WERI-Rb-1 (cell line): Measurements from ENCODE around the gene IRF5.

Experiments
- DNase-seq: peaks from one replicate; pipeline ENCODE4 v3.0.0-alpha.2; 2020
- H3K27ac ChIP-seq: fragments of 250-450 bp; sonication (Bioruptor Pico); 2 replicates; pipeline ENCODE4 v1.5.1; 2020; ENCODE audit warnings: mild to moderate bottlenecking, moderate library complexity
- H3K27me3 ChIP-seq: fragments of 250-450 bp; sonication (Bioruptor Pico); 2 replicates; pipeline ENCODE4 v1.5.1; 2021; ENCODE audit warnings: mild to moderate bottlenecking, low read depth, moderate library complexity; ENCODE audit not compliant: insufficient read depth, severe bottlenecking
- H3K36me3 ChIP-seq: fragments of 250-450 bp; sonication (Bioruptor Pico); 2 replicates; pipeline ENCODE4 v1.5.1; 2020; ENCODE audit warnings: mild to moderate bottlenecking, moderate library complexity
- H3K4me3 ChIP-seq: 2 replicates; pipeline ENCODE4 v1.5.1; 2011; ENCODE audit warnings: low read depth, mild to moderate bottlenecking, control low read depth, low read length
- H3K9me3 ChIP-seq: fragments of 250-450 bp; sonication (Bioruptor Pico); 2 replicates; pipeline ENCODE4 v1.5.1; 2021; ENCODE audit warnings: mild to moderate bottlenecking, moderate library complexity; ENCODE audit not compliant: severe bottlenecking
- CTCF ChIP-seq: IDR thresholded peaks from 2 replicates; pipeline ENCODE4 v1.5.1; 2011; ENCODE audit warnings: low read depth, mild to moderate bottlenecking, control low read depth, inconsistent platforms, low read length

Gene IRF5

GRCh38 chr7:128921866-128922440 lies 15.8 kb upstream of the IRF5 start:
- no peak for DNase-seq
- no peak for TF ChIP-seq CTCF
- no peaks in the 10 kb centered on the region for H3K36me3 ChIP-seq
- H3K4me3 ChIP-seq = no peak overlapping the region
- no peak overlapping the region for H3K27ac ChIP-seq
- no peaks in the 10 kb centered on the region for H3K9me3 ChIP-seq
- no peaks in the 10 kb centered on the region for H3K27me3 ChIP-seq

- Histone ChIP-seq H3K9me3 (no peaks in the 10 kb centered on the region), H3K27ac (no peak overlapping the region), H3K27me3 (no peaks in the 10 kb centered on the region), H3K36me3 (no peaks in the 10 kb centered on the region), H3K4me3 (no peak overlapping the region)
- no peak for TF ChIP-seq CTCF
- DNase-seq = no peak
These were observed 15.0 kb upstream of the IRF5 start for GRCh38 chr7:128922496-128923410.

- H3K27me3 ChIP-seq = no peaks in the 10 kb centered on the region
- no peak overlapping the region for H3K27ac ChIP-seq
- DNase-seq = no peak
- H3K36me3 ChIP-seq = no peaks in the 10 kb centered on the region
- no peak overlapping the region for H3K4me3 ChIP-seq
- H3K9me3 ChIP-seq = no peaks in the 10 kb centered on the region
- TF ChIP-seq CTCF = no peak
These were observed 14.3 kb upstream of the IRF5 start for GRCh38 chr7:128923411-128923800.

GRCh38 chr7:128924707-128925588 lies 12.8 kb upstream of the IRF5 start:
- no peak for DNase-seq
- H3K9me3 ChIP-seq = no peaks in the 10 kb centered on the region
- H3K27ac ChIP-seq = no peak overlapping the region
- H3K27me3 ChIP-seq = no peaks in the 10 kb centered on the region
- H3K4me3 ChIP-seq = no peak overlapping the region
- TF ChIP-seq CTCF = no peak
- no peaks in the 10 kb centered on the region for H3K36me3 ChIP-seq

GRCh38 chr7:128928159-128928813 lies 9.4 kb upstream of the IRF5 start:
- no peaks in the 10 kb centered on the region for H3K9me3 ChIP-seq
- no peak for DNase-seq
- H3K27ac ChIP-seq = no peak overlapping the region
- no peaks in the 10 kb centered on the region for H3K36me3 ChIP-seq
- no peaks in the 10 kb centered on the region for H3K27me3 ChIP-seq
- H3K4me3 ChIP-seq = no peak overlapping the region
- no peak for TF ChIP-seq CTCF
